MCF 10A (cell line): ENCODE results near the gene CRYBG2. TPM values are rescaled to one million over a fixed set of nuclear protein-coding genes. Genes with fewer than 3 reads are reported as not detected.

Experiments used
- BruUV-seq: library from RNA; stranded (reverse); fragments of 400-500 nt; replicated peaks from 2 replicates; lab custom pipeline; 2021; lab: Mats Ljungman, UMichigan
- CTCF ChIA-PET: fragments of 300-600 bp; sonication (Branson Sonifier 250); formaldehyde crosslinking; extraction: SDS; loops from one replicate; lab custom pipeline; 2021; ENCODE audit warnings: antibody characterized with exemption, inconsistent platforms; lab: Yijun Ruan, JAX
- POLR2A ChIA-PET: fragments of 300-600, 350-650 bp; sonication (Branson Sonifier 250); formaldehyde crosslinking; extraction: SDS; loops from one replicate; lab custom pipeline; 2020; ENCODE audit warnings: antibody characterized with exemption, inconsistent platforms; lab: Yijun Ruan, JAX
- DNase-seq: peaks from one replicate; pipeline ENCODE4 v3.0.0-alpha.2; 2018; ENCODE audit not compliant: unreplicated experiment
- H3K27ac Mint-ChIP-seq: one replicate; pipeline ENCODE4 v1.8.0; 2022; ENCODE audit warnings: mild to moderate bottlenecking, low read depth, mixed read lengths; ENCODE audit not compliant: unreplicated experiment
- H3K27me3 Mint-ChIP-seq: one replicate; pipeline ENCODE4 v1.8.0; 2022; ENCODE audit warnings: mixed read lengths; ENCODE audit not compliant: insufficient read depth, unreplicated experiment
- H3K36me3 Mint-ChIP-seq: one replicate; pipeline ENCODE4 v1.8.0; 2022; ENCODE audit warnings: mild to moderate bottlenecking, moderate library complexity, mixed read lengths; ENCODE audit not compliant: insufficient read depth, unreplicated experiment
- H3K4me1 Mint-ChIP-seq: one replicate; pipeline ENCODE4 v1.8.0; 2022; ENCODE audit warnings: mixed read lengths; ENCODE audit not compliant: insufficient read depth, unreplicated experiment
- H3K4me3 Mint-ChIP-seq: one replicate; pipeline ENCODE4 v1.8.0; 2022; ENCODE audit warnings: mild to moderate bottlenecking, moderate library complexity, mixed read lengths; ENCODE audit not compliant: unreplicated experiment
- H3K9me3 Mint-ChIP-seq: one replicate; pipeline ENCODE4 v1.8.0; 2022; ENCODE audit warnings: mixed read lengths; ENCODE audit not compliant: unreplicated experiment
- intact Hi-C: fragments of 100-400 bp; cut with micrococcal nuclease; formaldehyde crosslinking; loops from 2 replicates; pipeline ENCODE4 v1.14.1; 2022
- total RNA-seq: library from RNA; stranded (reverse); gene quantifications from 2 replicates; pipeline ENCODE4 v1.2.3, GENCODE V29; 2022
- TF ChIP-seq, protein P1 (sequence below): fragments of 200-600 bp; IDR thresholded peaks from one replicate; pipeline ENCODE4 v1.8.0; 2022; ENCODE audit warnings: antibody characterized with exemption, mild to moderate bottlenecking; ENCODE audit not compliant: unreplicated experiment

The CRYBG2 gene
- total RNA-seq, 1 experiment from 2014 or later, result 8.6 TPM

DNA sequence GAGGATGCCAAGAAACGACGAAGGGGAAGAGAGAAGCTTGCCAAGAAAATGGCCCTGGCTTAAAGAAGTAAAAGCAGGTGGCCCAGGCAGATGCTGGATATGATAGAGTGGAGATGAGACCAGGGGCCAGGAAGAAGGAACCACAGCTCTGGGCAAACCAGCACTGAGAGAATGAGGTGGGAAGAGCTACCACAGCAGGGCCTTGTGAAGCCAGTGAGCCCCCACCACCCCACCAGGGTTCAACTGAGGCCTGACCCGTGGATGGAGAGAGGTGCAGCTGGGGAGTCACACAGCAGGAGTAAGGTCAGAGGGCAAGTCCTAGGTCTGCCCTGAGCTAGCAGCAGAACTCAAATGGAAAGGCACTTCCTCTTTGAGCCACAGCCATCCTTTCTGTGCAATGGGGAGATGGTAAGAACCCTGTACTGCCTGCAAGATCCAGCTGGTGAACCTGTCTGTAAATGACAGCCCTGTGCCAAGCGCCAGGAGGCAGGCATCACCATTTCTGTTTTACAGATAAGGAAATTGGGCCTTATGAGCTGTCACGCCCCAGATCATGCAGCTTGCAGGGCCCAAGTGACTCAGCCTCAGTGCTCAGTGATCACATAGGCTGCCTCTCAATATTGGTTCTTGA lies 65.5 kb downstream of the CRYBG2 start:
- Mint-ChIP-seq H3K36me3 (peaks cover 5% of the 10 kb centered on the region), H3K9me3 (no peaks in the 10 kb centered on the region), H3K27ac (no peak overlapping the region), H3K4me1 (peaks cover 18% of the 10 kb centered on the region), H3K27me3 (no peaks in the 10 kb centered on the region), H3K4me3 (no peak overlapping the region)
- POLR2A ChIA-PET, result interaction anchor here (0.8 to 2.6 kb wide), 3 partner anchors 9 to 53 kb away, joined by 3 to 9 read pairs (median 7); partner anchors contain the start of gene SH3BGRL3
- BruUV-seq, result no TSS peak
- intact Hi-C loops, result no loop called here
- no peak for DNase-seq
- CTCF ChIA-PET, result interaction anchor here (0.6 to 1.7 kb wide), 5 partner anchors 13 to 129 kb away, joined by 3 to 5 read pairs (median 3); no protein-coding TSS in a partner anchor
- TF ChIP-seq, protein P1, sequence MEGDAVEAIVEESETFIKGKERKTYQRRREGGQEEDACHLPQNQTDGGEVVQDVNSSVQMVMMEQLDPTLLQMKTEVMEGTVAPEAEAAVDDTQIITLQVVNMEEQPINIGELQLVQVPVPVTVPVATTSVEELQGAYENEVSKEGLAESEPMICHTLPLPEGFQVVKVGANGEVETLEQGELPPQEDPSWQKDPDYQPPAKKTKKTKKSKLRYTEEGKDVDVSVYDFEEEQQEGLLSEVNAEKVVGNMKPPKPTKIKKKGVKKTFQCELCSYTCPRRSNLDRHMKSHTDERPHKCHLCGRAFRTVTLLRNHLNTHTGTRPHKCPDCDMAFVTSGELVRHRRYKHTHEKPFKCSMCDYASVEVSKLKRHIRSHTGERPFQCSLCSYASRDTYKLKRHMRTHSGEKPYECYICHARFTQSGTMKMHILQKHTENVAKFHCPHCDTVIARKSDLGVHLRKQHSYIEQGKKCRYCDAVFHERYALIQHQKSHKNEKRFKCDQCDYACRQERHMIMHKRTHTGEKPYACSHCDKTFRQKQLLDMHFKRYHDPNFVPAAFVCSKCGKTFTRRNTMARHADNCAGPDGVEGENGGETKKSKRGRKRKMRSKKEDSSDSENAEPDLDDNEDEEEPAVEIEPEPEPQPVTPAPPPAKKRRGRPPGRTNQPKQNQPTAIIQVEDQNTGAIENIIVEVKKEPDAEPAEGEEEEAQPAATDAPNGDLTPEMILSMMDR, result no peak

DNA sequence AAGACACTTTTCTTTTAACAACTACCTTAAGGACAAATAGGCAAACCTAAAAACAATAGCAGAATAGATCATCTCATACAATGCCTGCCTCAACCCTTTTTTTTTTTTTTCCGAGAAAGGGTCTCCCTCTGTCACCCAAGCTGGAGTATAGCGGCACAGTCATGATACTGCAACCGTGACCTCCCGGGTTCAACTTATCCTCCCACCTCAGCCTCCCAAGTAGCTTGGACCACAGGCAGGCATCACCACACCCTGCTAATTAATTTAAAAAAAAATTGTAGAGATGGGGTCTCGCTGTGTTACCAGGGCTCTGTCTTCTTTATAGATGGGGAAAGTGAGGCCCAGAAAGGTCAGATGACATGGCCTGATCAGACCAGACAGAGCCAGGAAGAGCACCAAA lies 66.1 kb downstream of the CRYBG2 start:
- H3K4me3 Mint-ChIP-seq, result no peak overlapping the region
- no peaks in the 10 kb centered on the region for H3K27me3 Mint-ChIP-seq
- peaks cover 5% of the 10 kb centered on the region for H3K36me3 Mint-ChIP-seq
- CTCF ChIA-PET, result interaction anchor here (1.1 to 1.7 kb wide), 2 partner anchors 12 to 16 kb away, joined by 3 to 5 read pairs; no protein-coding TSS in a partner anchor
- H3K9me3 Mint-ChIP-seq, result no peaks in the 10 kb centered on the region
- DNase-seq, result no peak
- H3K27ac Mint-ChIP-seq, result no peak overlapping the region
- BruUV-seq, result no TSS peak
- intact Hi-C loops, result no loop called here
- POLR2A ChIA-PET, result interaction anchor here (0.6 to 1.7 kb wide), 3 partner anchors 10 to 52 kb away, joined by 3 to 7 read pairs (median 5); no protein-coding TSS in a partner anchor
- peaks cover 24% of the 10 kb centered on the region for H3K4me1 Mint-ChIP-seq
- TF ChIP-seq, protein P1, result no peak

DNA sequence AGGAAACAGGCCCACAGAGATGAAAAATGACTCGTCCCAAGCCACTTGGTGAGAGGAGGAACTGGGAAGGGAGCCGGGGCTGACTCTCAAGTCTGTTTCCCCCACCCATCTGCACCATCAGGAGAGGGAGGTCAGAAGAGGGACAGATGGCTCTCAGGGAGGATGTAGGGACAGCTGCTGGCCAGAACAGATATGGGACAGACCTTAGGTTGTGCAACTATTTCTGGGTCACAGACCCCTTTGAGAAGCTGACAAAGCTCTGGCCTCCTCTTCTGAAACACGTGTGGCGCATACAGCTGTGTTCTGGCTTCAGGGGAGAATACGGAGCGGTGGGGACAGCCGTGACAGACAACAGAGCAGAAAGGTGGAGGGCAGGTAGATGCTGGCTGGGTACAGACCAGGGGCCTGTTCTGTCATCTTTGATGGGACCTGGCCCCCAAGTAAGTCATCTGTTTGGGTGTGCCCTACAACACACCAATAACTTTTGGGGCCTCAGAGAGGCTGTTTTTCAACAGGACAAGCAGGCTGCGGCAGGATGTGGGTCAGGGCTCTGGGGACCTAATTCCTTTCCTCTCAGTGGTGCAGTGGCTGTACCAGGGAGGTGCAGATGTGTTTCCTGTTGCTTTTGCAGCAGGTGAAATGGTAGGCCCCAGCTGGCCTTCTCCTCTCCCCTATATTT lies 66.8 kb downstream of the CRYBG2 start:
- H3K4me3 Mint-ChIP-seq, result no peak overlapping the region
- H3K4me1 Mint-ChIP-seq, result peaks cover 26% of the 10 kb centered on the region
- CTCF ChIA-PET, result interaction anchor here (1.5 to 2.6 kb wide), 2 partner anchors 110 to 130 kb away, joined by 3 to 16 read pairs; no protein-coding TSS in a partner anchor
- peaks cover 7% of the 10 kb centered on the region for H3K36me3 Mint-ChIP-seq
- TF ChIP-seq, protein P1, result no peak
- H3K9me3 Mint-ChIP-seq, result no peaks in the 10 kb centered on the region
- intact Hi-C loops, result no loop called here
- no peak for DNase-seq
- BruUV-seq, result no TSS peak
- POLR2A ChIA-PET, result interaction anchor here (0.6 kb wide), 1 partner anchor 50 kb away, joined by 5 read pairs; no protein-coding TSS in a partner anchor
- H3K27ac Mint-ChIP-seq, result no peak overlapping the region
- no peaks in the 10 kb centered on the region for H3K27me3 Mint-ChIP-seq

DNA sequence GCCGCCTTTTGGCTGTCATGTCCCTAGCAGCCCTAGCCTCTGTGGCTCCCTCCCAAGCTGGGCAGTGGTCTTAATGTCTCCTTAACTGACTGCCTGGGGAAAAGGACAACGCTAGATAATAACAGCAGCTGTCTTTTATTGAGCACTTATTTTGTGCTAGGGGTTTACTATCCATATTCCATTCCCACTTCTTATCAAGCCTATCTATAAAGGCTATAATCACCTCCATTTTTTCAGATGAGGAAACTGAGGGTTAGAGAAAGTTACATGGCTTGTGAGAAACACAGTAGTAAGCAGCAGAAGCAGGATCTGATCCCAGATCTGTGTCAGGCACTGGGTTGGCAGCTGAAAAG lies 67.9 kb downstream of the CRYBG2 start:
- intact Hi-C loops, result no loop called here
- H3K36me3 Mint-ChIP-seq, result peaks cover 14% of the 10 kb centered on the region
- H3K4me3 Mint-ChIP-seq, result no peak overlapping the region
- POLR2A ChIA-PET, result interaction anchor here (1.8 kb wide), 1 partner anchor 15 kb away, joined by 5 read pairs; no protein-coding TSS in a partner anchor
- no peak overlapping the region for H3K27ac Mint-ChIP-seq
- TF ChIP-seq, protein P1, result no peak
- H3K4me1 Mint-ChIP-seq, result peaks cover 33% of the 10 kb centered on the region
- no peaks in the 10 kb centered on the region for H3K9me3 Mint-ChIP-seq
- no peak for DNase-seq
- CTCF ChIA-PET, result interaction anchor here (0.6 to 2.7 kb wide), 14 partner anchors 9 to 456 kb away, joined by 3 to 21 read pairs (median 7); partner anchors contain the start of gene UBXN11
- no peaks in the 10 kb centered on the region for H3K27me3 Mint-ChIP-seq
- no TSS peak for BruUV-seq
